H1 (cell line): Measurements from ENCODE around the gene ACOT7. TPM values are rescaled to one million over a fixed set of nuclear protein-coding genes. Genes with fewer than 3 reads are reported as not detected.

Experiments
- CTCF ChIA-PET: fragments of 300-600 bp; sonication (Branson Sonifier 250); formaldehyde crosslinking; loops from one replicate; lab custom pipeline; 2021; ENCODE audit not compliant: partially characterized antibody; lab: Charles Lee
- POLR2A ChIA-PET: fragments of 300-600 bp; sonication (Branson Sonifier 250); formaldehyde crosslinking; loops from one replicate; lab custom pipeline; 2021; ENCODE audit warnings: inconsistent platforms; ENCODE audit not compliant: partially characterized antibody; lab: Charles Lee
- DNase-seq, 2 experiments: peaks; one replicate each; pipeline versions ENCODE4 v3.0.0 to v3.0.0-alpha.2; 2010 to 2022; ENCODE audit warnings: low spot score in 2 of 2, low read depth in 1 of 2, mixed read lengths in 1 of 2
- FAIRE-seq: peaks from 2 replicates; lab custom pipeline; 2011; peaks lifted over from hg19 to GRCh38; lab: Jason Lieb, UNC
- H2AFZ ChIP-seq: 2 replicates; pipeline ENCODE4 v1.8.1; 2012; ENCODE audit warnings: low read length, inconsistent platforms
- H2AK5ac ChIP-seq: 2 replicates; pipeline ENCODE4 v1.6.1; 2013; ENCODE audit warnings: low read depth, low read length
- H2BK120ac ChIP-seq: replicated peaks from 2 replicates; pipeline ENCODE3; 2013; ENCODE audit warnings: low read depth, low read length, inconsistent platforms
- H2BK12ac ChIP-seq: 2 replicates; pipeline ENCODE4 v1.6.1; 2013; ENCODE audit warnings: low read depth, low read length
- H2BK15ac ChIP-seq: 2 replicates; pipeline ENCODE4 v1.6.1; 2013; ENCODE audit warnings: low read length
- H2BK20ac ChIP-seq: 2 replicates; pipeline ENCODE4 v1.6.1; 2013; ENCODE audit warnings: low read length
- H2BK5ac ChIP-seq: 2 replicates; pipeline ENCODE4 v1.6.1; 2013; ENCODE audit warnings: low read depth, low read length
- H3K14ac ChIP-seq: 2 replicates; pipeline ENCODE4 v1.6.1; 2013; ENCODE audit warnings: inconsistent platforms; ENCODE audit not compliant: insufficient read length
- H3K18ac ChIP-seq: 2 replicates; pipeline ENCODE4 v1.6.1; 2013; ENCODE audit warnings: low read length; ENCODE audit errors: extremely low read depth
- H3K23ac ChIP-seq: 2 replicates; pipeline ENCODE4 v1.6.1; 2013; ENCODE audit warnings: inconsistent platforms; ENCODE audit not compliant: insufficient read length
- H3K23me2 ChIP-seq: 2 replicates; pipeline ENCODE4 v1.6.1; 2013; ENCODE audit warnings: low read depth, low read length
- H3K27ac ChIP-seq: 2 replicates; pipeline ENCODE4 v1.6.1; 2011; ENCODE audit warnings: low read depth, low read length, inconsistent platforms
- H3K27me3 ChIP-seq, 4 experiments: replicated peaks in 1 of 4; 1 replicate in 1 of 4; 2 replicates in 3 of 4; pipeline versions ENCODE4 v1.6.1 to v1.8.1; 2011 to 2013; ENCODE audit warnings: low read length in 3 of 4, mild to moderate bottlenecking in 3 of 4, inconsistent platforms in 2 of 4, mixed read lengths in 2 of 4, moderate library complexity in 1 of 4; ENCODE audit not compliant: control insufficient read depth in 3 of 4, insufficient read depth in 3 of 4; ENCODE audit errors: extremely low read depth in 1 of 4
- H3K36me3 ChIP-seq, 4 experiments: 2 replicates each; pipeline versions ENCODE4 v1.6.1 to v1.8.1; 2011 to 2013; ENCODE audit warnings: mild to moderate bottlenecking in 4 of 4, low read length in 3 of 4, moderate library complexity in 2 of 4, control low read depth in 1 of 4, inconsistent platforms in 1 of 4; ENCODE audit not compliant: insufficient read depth in 4 of 4, control insufficient read depth in 2 of 4
- H3K4ac ChIP-seq: replicated peaks from 2 replicates; pipeline ENCODE3; 2013; ENCODE audit warnings: low read length, low read depth, mixed read lengths, inconsistent platforms; ENCODE audit not compliant: insufficient read length
- H3K4me1 ChIP-seq, 4 experiments: replicated peaks in 1 of 4; 1 replicate in 1 of 4; 2 replicates in 3 of 4; pipeline versions ENCODE4 v1.6.1 to v1.8.1; 2011 to 2013; ENCODE audit warnings: low read length in 3 of 4, inconsistent platforms in 2 of 4, mixed read lengths in 1 of 4; ENCODE audit not compliant: insufficient read depth in 4 of 4, control insufficient read depth in 3 of 4
- H3K4me2 ChIP-seq, 2 experiments: 2 replicates each; pipeline versions ENCODE4 v1.6.1 to v1.8.1; 2011 to 2013; ENCODE audit warnings: low read depth in 2 of 2, low read length in 2 of 2, control low read depth in 1 of 2, inconsistent platforms in 1 of 2, mild to moderate bottlenecking in 1 of 2; ENCODE audit not compliant: insufficient read depth in 1 of 2
- H3K4me3 ChIP-seq, 4 experiments: fragments of 200-600, 300-600 bp in 1 of 4; sonication (generic), shearing (Covaris generic), sonication (Bioruptor Twin) in 1 of 4; 2 replicates each; pipeline versions ENCODE4 v1.5.1 to v1.8.1; 2011 to 2016; ENCODE audit warnings: low read length in 4 of 4, low read depth in 3 of 4, control low read depth in 2 of 4, inconsistent platforms in 2 of 4, mild to moderate bottlenecking in 2 of 4, mixed read lengths in 1 of 4, moderate library complexity in 1 of 4; ENCODE audit not compliant: insufficient read depth in 2 of 4; ENCODE audit errors: extremely low read depth in 1 of 4
- H3K56ac ChIP-seq: replicated peaks from 2 replicates; pipeline ENCODE3; 2013; ENCODE audit warnings: low read depth, mild to moderate bottlenecking, mixed read lengths, low read length, inconsistent platforms; ENCODE audit not compliant: insufficient read length
- H3K79me1 ChIP-seq: 2 replicates; pipeline ENCODE4 v1.6.1; 2013; ENCODE audit warnings: low read depth, low read length, control low read depth
- H3K79me2 ChIP-seq, 2 experiments: 2 replicates each; pipeline versions ENCODE4 v1.6.1 to v1.8.1; 2012 to 2013; ENCODE audit warnings: low read length in 2 of 2, mild to moderate bottlenecking in 2 of 2, inconsistent platforms in 1 of 2; ENCODE audit not compliant: insufficient read depth in 2 of 2, control insufficient read depth in 1 of 2
- H3K9ac ChIP-seq, 4 experiments: replicated peaks in 1 of 4; 1 replicate in 1 of 4; 2 replicates in 3 of 4; pipeline versions ENCODE4 v1.6.1 to v1.8.1; 2011 to 2013; ENCODE audit warnings: low read depth in 3 of 4, low read length in 3 of 4, control low read depth in 2 of 4, mild to moderate bottlenecking in 2 of 4, moderate library complexity in 2 of 4, inconsistent platforms in 1 of 4; ENCODE audit errors: extremely low read depth in 1 of 4
- H3K9me3 ChIP-seq, 2 experiments: 2 replicates each; pipeline versions ENCODE4 v1.6.1 to v1.8.1; 2012 to 2013; ENCODE audit warnings: mild to moderate bottlenecking in 2 of 2, moderate library complexity in 2 of 2, control low read depth in 1 of 2, inconsistent platforms in 1 of 2, low read depth in 1 of 2, low read length in 1 of 2, mixed read lengths in 1 of 2; ENCODE audit not compliant: insufficient read depth in 2 of 2
- H4K20me1 ChIP-seq, 2 experiments: replicated peaks in 1 of 2; 2 replicates each; pipeline versions ENCODE3 to v1.8.1; 2011 to 2013; ENCODE audit warnings: inconsistent platforms in 2 of 2, low read length in 2 of 2, mild to moderate bottlenecking in 1 of 2; ENCODE audit not compliant: insufficient read depth in 2 of 2, control insufficient read depth in 1 of 2
- H4K5ac ChIP-seq: 2 replicates; pipeline ENCODE4 v1.6.1; 2013; ENCODE audit warnings: low read length, low read depth, mixed read lengths, inconsistent platforms; ENCODE audit not compliant: insufficient read length
- H4K8ac ChIP-seq: 2 replicates; pipeline ENCODE4 v1.8.0; 2013; ENCODE audit warnings: mild to moderate bottlenecking, moderate library complexity, low read length, inconsistent platforms; ENCODE audit not compliant: insufficient read depth; ENCODE audit errors: extremely low read depth
- H4K91ac ChIP-seq: replicated peaks from 2 replicates; pipeline ENCODE3; 2013; ENCODE audit warnings: low read length, mixed read lengths, inconsistent platforms; ENCODE audit not compliant: insufficient read length
- BACH1 ChIP-seq: IDR thresholded peaks from 2 replicates; pipeline ENCODE4 v1.6.1; 2012; ENCODE audit warnings: low read length, improper control_type of control experiment
- BCL11A ChIP-seq, 2 experiments: IDR thresholded peaks; one replicate each; pipeline ENCODE4 v1.6.1; 2011; ENCODE audit warnings: low read depth in 2 of 2, low read length in 2 of 2, mild to moderate bottlenecking in 2 of 2
- CBX5 ChIP-seq: fragments of 300-800, 300-1000 bp; sonication (generic); IDR thresholded peaks from 2 replicates; pipeline ENCODE4 v1.7.1; 2016; ENCODE audit warnings: antibody characterized with exemption, low read length, low read depth
- CTCF ChIP-seq, 3 experiments: IDR thresholded peaks; 1 replicate in 2 of 3; 2 replicates in 1 of 3; pipeline versions ENCODE4 v1.5.1 to v1.6.1; 2011; ENCODE audit warnings: low read length in 3 of 3, mild to moderate bottlenecking in 3 of 3, inconsistent platforms in 2 of 3, low read depth in 1 of 3, moderate library complexity in 1 of 3; ENCODE audit not compliant: insufficient read depth in 1 of 3; ENCODE audit errors: control extremely low read depth in 1 of 3
- GABPA ChIP-seq: IDR thresholded peaks from 2 replicates; pipeline ENCODE4 v1.6.1; 2011; ENCODE audit warnings: mild to moderate bottlenecking, low read length, moderate library complexity, borderline replicate concordance; ENCODE audit not compliant: insufficient read depth
- RXRA ChIP-seq: IDR thresholded peaks from 2 replicates; pipeline ENCODE4 v1.6.1; 2011; ENCODE audit warnings: low read depth, mild to moderate bottlenecking, low read length, moderate library complexity; ENCODE audit not compliant: insufficient read depth
- TEAD4 ChIP-seq: IDR thresholded peaks from 2 replicates; pipeline ENCODE4 v1.6.1; 2012; ENCODE audit warnings: low read depth, low read length, inconsistent platforms, mixed read lengths
- WGBS, 2 experiments: shearing (Covaris generic) in 1 of 2; methylation state at CpG; one replicate each; pipeline versions ENCODE4 v1.1.6 to v1.1.7; 2013 to 2015; ENCODE audit warnings: low lambda C conversion rate in 2 of 2, mixed read lengths in 2 of 2, inconsistent platforms in 1 of 2, low coverage in 1 of 2, missing lambda C conversion rate in 1 of 2; ENCODE audit not compliant: insufficient replicate concordance in 2 of 2, insufficient coverage in 1 of 2, insufficient read length in 1 of 2; ENCODE audit errors: extremely low coverage in 1 of 2, missing lambda C conversion rate in 1 of 2; 5-methylcytosine and 5-hydroxymethylcytosine counted together
- polyA plus RNA-seq, 7 experiments: library from polyadenylated mRNA; depleted of rRNA in 3 of 7; stranded (reverse) in 5 of 7; unstranded in 2 of 7; fragments of >200 nt in 5 of 7; fragments of 200-250 nt in 2 of 7; gene quantifications; 1 replicate in 5 of 7; 2 replicates in 1 of 7; 4 replicates in 1 of 7; pipeline versions ENCODE4 v1.2.1 to v1.2.3, GENCODE V29; 2011 to 2013; ENCODE audit warnings: missing spikeins in 2 of 7, mixed read lengths in 2 of 7
- total RNA-seq: library from RNA; stranded (reverse); fragmentation: NEBNext Ultra II Directional; extraction: Animal tissue kit (Norgen Biotek cat#: 25700); gene quantifications from 2 replicates; pipeline ENCODE4 v1.2.1, GENCODE V29; 2021

The ACOT7 gene
- total and polyA plus RNA-seq, 2 of the 8 experiments (the other 6 are each of a cell fraction or from before 2014, with no cell fraction given), result 151 to 214 TPM

- H3K18ac ChIP-seq, result no peak overlapping the region
- H2BK120ac ChIP-seq, result no peak overlapping the region
- no peak overlapping the region for H3K56ac ChIP-seq
- DNase-seq (no peak), FAIRE-seq (no peak)
- no peaks in the 10 kb centered on the region for H3K4me1 ChIP-seq
- no peak overlapping the region for H3K4ac ChIP-seq
- H4K91ac ChIP-seq, result no peak overlapping the region
- H2AFZ ChIP-seq, result no peak overlapping the region
- no peaks in the 10 kb centered on the region for H3K36me3 ChIP-seq
- no peak overlapping the region for H3K27ac ChIP-seq
- H3K4me2 ChIP-seq, result no peak overlapping the region
- CTCF ChIA-PET, result interaction anchor here (0.8 to 58.4 kb wide), 7 partner anchors 10 to 161 kb away, joined by 3 to 1769 read pairs (median 30); partner anchors contain the start of genes ACOT7 and HES2
- no peak overlapping the region for H3K4me3 ChIP-seq
- no peak overlapping the region for H3K9ac ChIP-seq
- POLR2A ChIA-PET, result no interaction called here
- H3K79me2 ChIP-seq, result no peaks in the 10 kb centered on the region
- whole genome bisulfite sequencing, 2 experiments, result 90% methylated on average over 6 of the region's 6 CpGs; no CpG with 5 or more reads in 1 of the 2 experiments
- no peak overlapping the region for H2BK20ac ChIP-seq
- no peaks in the 10 kb centered on the region for H3K79me1 ChIP-seq
- H2BK5ac ChIP-seq, result no peak overlapping the region
- H2BK15ac ChIP-seq, result no peak overlapping the region
- no peak overlapping the region for H2AK5ac ChIP-seq
- no peak overlapping the region for H3K14ac ChIP-seq
- no peak overlapping the region for H2BK12ac ChIP-seq
- H3K9me3 ChIP-seq, result no peaks in the 10 kb centered on the region
- no peak overlapping the region for H4K8ac ChIP-seq
- peaks cover 0 to 6% (median 2%) of the 10 kb centered on the region in 4 experiments; a peak in 5 of 7 replicates for H3K27me3 ChIP-seq
- H4K20me1 ChIP-seq, result no peaks in the 10 kb centered on the region
- no peak overlapping the region for H4K5ac ChIP-seq
- no peaks in the 10 kb centered on the region for H3K23me2 ChIP-seq
- TF ChIP-seq BCL11A (IDR thresholded peaks at IDR 0.05; ENCODE audit: low read depth in 2 of 2, low read length in 2 of 2) (no peak), TEAD4 (no peak), GABPA (no peak), BACH1 (no peak), RXRA (no peak), CTCF (IDR thresholded peaks at IDR 0.05; ENCODE audit: control extremely low read depth in 1 of 3, insufficient read depth in 1 of 3, low read depth in 1 of 3, low read length in 3 of 3) (no peak), CBX5 (no peak)
- TF ChIP-seq, all 59 proteins: peak for 0
- no peak overlapping the region for H3K23ac ChIP-seq
Measured at GRCh38 chr1:6408023-6408422, 14.5 kb upstream of the ACOT7 start.
